SK-N-SH (cell line): ENCODE data around the gene FCRL4. TPM values are rescaled to one million over a fixed set of nuclear protein-coding genes. Genes with fewer than 3 reads are reported as not detected.

Experiments used
- CTCF ChIA-PET: fragments of 300-600, 350-600 bp; formaldehyde crosslinking; extraction: SDS; loops from one replicate; lab custom pipeline; 2021; lab: Yijun Ruan, JAX
- POLR2A ChIA-PET: fragments of 350-600 bp; sonication (Branson Sonifier 250); formaldehyde crosslinking; extraction: SDS; loops from one replicate; lab custom pipeline; 2020; ENCODE audit warnings: antibody characterized with exemption, inconsistent platforms; lab: Yijun Ruan, JAX
- DNase-seq: peaks from one replicate; pipeline ENCODE4 v3.0.0; 2012
- H2AFZ ChIP-seq: fragments of 200-600 bp; sonication (generic); 2 replicates; pipeline ENCODE4 v1.8.1; 2016; ENCODE audit warnings: antibody characterized with exemption, mild to moderate bottlenecking, low read depth
- H3F3A ChIP-seq: fragments of 200-600 bp; sonication (generic); replicated peaks from 2 replicates; pipeline ENCODE3; 2016; ENCODE audit warnings: antibody characterized with exemption, mild to moderate bottlenecking; ENCODE audit not compliant: insufficient read depth
- H3K27ac ChIP-seq, 2 experiments: fragments of 200-500 bp in 1 of 2; fragments of 200-600 bp in 1 of 2; sonication (Bioruptor generic) in 1 of 2; sonication (generic), shearing (Covaris generic) in 1 of 2; 2 replicates each; pipeline versions ENCODE4 v1.5.1 to v1.6.1; 2014 to 2016; ENCODE audit warnings: low read depth in 2 of 2, inconsistent platforms in 1 of 2, low read length in 1 of 2, mild to moderate bottlenecking in 1 of 2, mixed read lengths in 1 of 2
- H3K27me3 ChIP-seq: fragments of 200-600 bp; sonication (generic), shearing (Covaris generic); 2 replicates; pipeline ENCODE4 v1.6.1; 2016; ENCODE audit warnings: mixed run types; ENCODE audit not compliant: insufficient read depth
- H3K36me3 ChIP-seq, 2 experiments: fragments of 200-500 bp in 1 of 2; fragments of 200-600 bp in 1 of 2; sonication (Bioruptor generic) in 1 of 2; sonication (generic) in 1 of 2; replicated peaks in 1 of 2; 2 replicates each; pipeline versions ENCODE3 to v1.5.1; 2014 to 2016; ENCODE audit warnings: low read length in 1 of 2, mild to moderate bottlenecking in 1 of 2; ENCODE audit not compliant: insufficient read depth in 2 of 2, control insufficient read depth in 1 of 2
- H3K4me1 ChIP-seq, 2 experiments: fragments of 200-500 bp in 1 of 2; fragments of 200-600 bp in 1 of 2; sonication (Bioruptor generic) in 1 of 2; sonication (generic), shearing (Covaris generic) in 1 of 2; 2 replicates each; pipeline versions ENCODE4 v1.5.1 to v1.6.1; 2014 to 2016; ENCODE audit warnings: low read depth in 1 of 2, low read length in 1 of 2, mixed run types in 1 of 2; ENCODE audit not compliant: insufficient read depth in 2 of 2, control insufficient read depth in 1 of 2
- H3K4me2 ChIP-seq: fragments of 200-600 bp; sonication (generic), shearing (Covaris generic); 2 replicates; pipeline ENCODE4 v1.6.1; 2017; ENCODE audit warnings: mixed run types
- H3K4me3 ChIP-seq, 2 experiments: fragments of 200-500 bp in 1 of 2; fragments of 200-600 bp in 1 of 2; sonication (Bioruptor generic) in 1 of 2; sonication (generic), shearing (Covaris generic) in 1 of 2; 2 replicates each; pipeline versions ENCODE4 v1.5.1 to v1.8.1; 2014 to 2016; ENCODE audit warnings: low read depth in 2 of 2, inconsistent platforms in 1 of 2, low read length in 1 of 2, mild to moderate bottlenecking in 1 of 2, mixed read lengths in 1 of 2, moderate library complexity in 1 of 2
- H3K79me2 ChIP-seq: fragments of 200-600 bp; sonication (generic); 2 replicates; pipeline ENCODE4 v1.8.1; 2017; ENCODE audit warnings: mild to moderate bottlenecking; ENCODE audit not compliant: insufficient read depth
- H3K9ac ChIP-seq: fragments of 200-600 bp; sonication (generic); 2 replicates; pipeline ENCODE4 v1.6.1; 2017; ENCODE audit warnings: mixed run types
- H3K9me2 ChIP-seq: fragments of 200-600 bp; sonication (generic); 2 replicates; pipeline ENCODE4 v1.6.1; 2017; ENCODE audit warnings: mixed run types
- H3K9me3 ChIP-seq: fragments of 200-600 bp; sonication (generic); 2 replicates; pipeline ENCODE4 v1.6.1; 2017; ENCODE audit warnings: mixed run types, mild to moderate bottlenecking, moderate library complexity
- H4K20me1 ChIP-seq: fragments of 200-600 bp; sonication (generic); 2 replicates; pipeline ENCODE4 v1.6.1; 2017; ENCODE audit warnings: mild to moderate bottlenecking, mixed run types; ENCODE audit not compliant: insufficient read depth
- CHD2 ChIP-seq: fragments of 150-350 bp; IDR thresholded peaks from 2 replicates; pipeline ENCODE4 v1.6.1; 2018; ENCODE audit warnings: low read length; ENCODE audit not compliant: partially characterized antibody
- ELF1 ChIP-seq: IDR thresholded peaks from 2 replicates; pipeline ENCODE4 v1.4.0; 2012
- EP300 ChIP-seq, 2 experiments: IDR thresholded peaks; 2 replicates each; pipeline versions ENCODE4 v1.4.0 to v1.6.1; 2012; ENCODE audit warnings: borderline replicate concordance in 1 of 2, low read depth in 1 of 2, low read length in 1 of 2
- EZH2phosphoT487 ChIP-seq: fragments of 200-600 bp; sonication (generic); IDR thresholded peaks from 2 replicates; pipeline ENCODE4 v1.6.1; 2017; ENCODE audit warnings: low read depth, mixed run types, mild to moderate bottlenecking, antibody characterized with exemption, moderate library complexity, borderline replicate concordance
- FOSL2 ChIP-seq: IDR thresholded peaks from 2 replicates; pipeline ENCODE4 v1.4.0; 2012; ENCODE audit warnings: low read depth, mild to moderate bottlenecking, moderate library complexity, borderline replicate concordance
- FOXJ3 ChIP-seq: sonication (generic); formaldehyde crosslinking; IDR thresholded peaks from 2 replicates; pipeline ENCODE4 v1.5.1; 2020; ENCODE audit warnings: mild to moderate bottlenecking, missing genetic modification reagents
- FOXM1 ChIP-seq: IDR thresholded peaks from 2 replicates; pipeline ENCODE4 v1.4.0; 2012; ENCODE audit warnings: low read depth, mild to moderate bottlenecking
- GABPA ChIP-seq: IDR thresholded peaks from 2 replicates; pipeline ENCODE4 v1.4.0; 2012; ENCODE audit warnings: low read depth, mild to moderate bottlenecking
- NFIC ChIP-seq: IDR thresholded peaks from 2 replicates; pipeline ENCODE4 v1.4.0; 2012; ENCODE audit warnings: borderline replicate concordance
- RAD21 ChIP-seq: IDR thresholded peaks from 2 replicates; pipeline ENCODE4 v1.6.1; 2012; ENCODE audit warnings: mild to moderate bottlenecking, low read length
- RFX5 ChIP-seq: IDR thresholded peaks from 2 replicates; pipeline ENCODE4 v1.6.1; 2012; ENCODE audit warnings: mild to moderate bottlenecking, improper control_type of control experiment, low read length
- TAF1 ChIP-seq: IDR thresholded peaks from 2 replicates; pipeline ENCODE4 v1.6.1; 2012; ENCODE audit warnings: low read depth, mild to moderate bottlenecking, low read length, moderate library complexity, borderline replicate concordance
- USF2 ChIP-seq: fragments of 150-350 bp; IDR thresholded peaks from 2 replicates; pipeline ENCODE4 v1.6.1; 2017; ENCODE audit warnings: antibody characterized with exemption, low read length, low read depth, borderline replicate concordance
- WGBS: methylation state at CpG from one replicate; pipeline ENCODE4 v1.1.6; 2017; ENCODE audit warnings: low lambda C conversion rate; 5-methylcytosine and 5-hydroxymethylcytosine counted together
- polyA plus RNA-seq, 3 experiments: library from polyadenylated mRNA; depleted of rRNA; stranded (reverse); fragments of >200 nt; gene quantifications; 2 replicates each; pipeline ENCODE4 v1.2.3, GENCODE V29; 2012
- TF ChIP-seq, protein P1 (sequence below): IDR thresholded peaks from 2 replicates; pipeline ENCODE4 v1.4.0; 2012; ENCODE audit warnings: low read depth
- TF ChIP-seq, protein P2 (sequence below): fragments of 150-350 bp; IDR thresholded peaks from 2 replicates; pipeline ENCODE4 v1.6.1; 2016; ENCODE audit warnings: mild to moderate bottlenecking, low read depth, low read length
- TF ChIP-seq, protein P3 (sequence below): fragments of 200-600 bp; sonication (generic); IDR thresholded peaks from 2 replicates; pipeline ENCODE4 v1.6.1; 2017; ENCODE audit warnings: antibody characterized with exemption, mild to moderate bottlenecking, moderate library complexity

Gene FCRL4
- polyA plus RNA-seq, 1 of the 3 experiments (the other 2 are of a cell fraction) = not detected

DNA sequence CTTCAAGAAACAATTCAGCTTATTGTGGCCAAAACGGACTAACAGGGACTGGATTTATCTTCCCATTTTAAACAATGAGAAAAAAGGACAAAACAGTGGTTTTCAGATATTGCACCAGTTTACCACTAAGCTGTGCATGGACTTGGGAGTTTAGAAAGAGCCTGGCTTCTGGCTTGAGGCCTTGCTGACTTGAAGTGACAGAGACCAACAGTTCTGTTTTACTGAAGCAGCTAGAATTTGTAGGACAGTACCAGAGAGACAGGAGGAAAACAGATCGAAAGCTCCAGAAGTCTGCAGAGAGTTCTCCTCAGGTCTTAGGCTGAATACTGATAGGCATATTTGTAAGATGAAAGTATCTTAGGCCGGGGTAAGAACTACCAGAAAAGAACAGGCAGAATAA is 20.5 kb downstream of the FCRL4 start:
- no peak overlapping the region for H2AFZ ChIP-seq
- no peak overlapping the region for H3K9ac ChIP-seq
- H3K36me3 ChIP-seq = no peaks in the 10 kb centered on the region
- ChIA-PET CTCF (interaction anchor here (0.7 to 1.0 kb wide), 3 partner anchors 9 to 548 kb away, joined by 3 read pairs; no protein-coding TSS in a partner anchor), POLR2A (no interaction called here)
- TF ChIP-seq ELF1 = no peak
- TF ChIP-seq CHD2 = no peak
- TF ChIP-seq USF2 = no peak
- TF ChIP-seq, protein P1, sequence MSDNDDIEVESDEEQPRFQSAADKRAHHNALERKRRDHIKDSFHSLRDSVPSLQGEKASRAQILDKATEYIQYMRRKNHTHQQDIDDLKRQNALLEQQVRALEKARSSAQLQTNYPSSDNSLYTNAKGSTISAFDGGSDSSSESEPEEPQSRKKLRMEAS = no peak
- TF ChIP-seq, protein P2, sequence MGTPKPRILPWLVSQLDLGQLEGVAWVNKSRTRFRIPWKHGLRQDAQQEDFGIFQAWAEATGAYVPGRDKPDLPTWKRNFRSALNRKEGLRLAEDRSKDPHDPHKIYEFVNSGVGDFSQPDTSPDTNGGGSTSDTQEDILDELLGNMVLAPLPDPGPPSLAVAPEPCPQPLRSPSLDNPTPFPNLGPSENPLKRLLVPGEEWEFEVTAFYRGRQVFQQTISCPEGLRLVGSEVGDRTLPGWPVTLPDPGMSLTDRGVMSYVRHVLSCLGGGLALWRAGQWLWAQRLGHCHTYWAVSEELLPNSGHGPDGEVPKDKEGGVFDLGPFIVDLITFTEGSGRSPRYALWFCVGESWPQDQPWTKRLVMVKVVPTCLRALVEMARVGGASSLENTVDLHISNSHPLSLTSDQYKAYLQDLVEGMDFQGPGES = no peak
- no peak for TF ChIP-seq EP300 (IDR thresholded peaks at IDR 0.05; ENCODE audit: borderline replicate concordance in 1 of 2, low read depth in 1 of 2, low read length in 1 of 2)
- TF ChIP-seq RAD21 = no peak
- TF ChIP-seq, protein P3, sequence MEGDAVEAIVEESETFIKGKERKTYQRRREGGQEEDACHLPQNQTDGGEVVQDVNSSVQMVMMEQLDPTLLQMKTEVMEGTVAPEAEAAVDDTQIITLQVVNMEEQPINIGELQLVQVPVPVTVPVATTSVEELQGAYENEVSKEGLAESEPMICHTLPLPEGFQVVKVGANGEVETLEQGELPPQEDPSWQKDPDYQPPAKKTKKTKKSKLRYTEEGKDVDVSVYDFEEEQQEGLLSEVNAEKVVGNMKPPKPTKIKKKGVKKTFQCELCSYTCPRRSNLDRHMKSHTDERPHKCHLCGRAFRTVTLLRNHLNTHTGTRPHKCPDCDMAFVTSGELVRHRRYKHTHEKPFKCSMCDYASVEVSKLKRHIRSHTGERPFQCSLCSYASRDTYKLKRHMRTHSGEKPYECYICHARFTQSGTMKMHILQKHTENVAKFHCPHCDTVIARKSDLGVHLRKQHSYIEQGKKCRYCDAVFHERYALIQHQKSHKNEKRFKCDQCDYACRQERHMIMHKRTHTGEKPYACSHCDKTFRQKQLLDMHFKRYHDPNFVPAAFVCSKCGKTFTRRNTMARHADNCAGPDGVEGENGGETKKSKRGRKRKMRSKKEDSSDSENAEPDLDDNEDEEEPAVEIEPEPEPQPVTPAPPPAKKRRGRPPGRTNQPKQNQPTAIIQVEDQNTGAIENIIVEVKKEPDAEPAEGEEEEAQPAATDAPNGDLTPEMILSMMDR = no peak
- no peak for TF ChIP-seq NFIC
- TF ChIP-seq EZH2phosphoT487 = no peak
- no peak for TF ChIP-seq TAF1
- TF ChIP-seq GABPA = no peak
- no peak for TF ChIP-seq FOXM1
- TF ChIP-seq FOXJ3 (CRISPR knock-in tag) = no peak
- no peak for TF ChIP-seq RFX5
- TF ChIP-seq FOSL2 = no peak
- H3K9me2 ChIP-seq = no peaks in the 10 kb centered on the region
- H3K4me1 ChIP-seq = no peaks in the 10 kb centered on the region
- DNase-seq = no peak
- no peak overlapping the region for H3K4me2 ChIP-seq
- no peak overlapping the region for H3K4me3 ChIP-seq
- WGBS = 2% methylated on average over 3 of the region's 3 CpGs
- H3K27ac ChIP-seq = no peak overlapping the region
- H4K20me1 ChIP-seq = no peaks in the 10 kb centered on the region
- H3K79me2 ChIP-seq = no peaks in the 10 kb centered on the region
- H3F3A ChIP-seq = no peaks in the 10 kb centered on the region
- H3K27me3 ChIP-seq = peaks cover 6% of the 10 kb centered on the region; the same call in 1 of the 2 replicates
- no peaks in the 10 kb centered on the region for H3K9me3 ChIP-seq
